ENCODE results near the gene GLB1L. TPM values are rescaled to one million over a fixed set of nuclear protein-coding genes. Genes with fewer than 3 reads are reported as not detected.
A peak's percentile ranks its signal among the peaks of the same experiment; 100 is the strongest.

The GLB1L gene
- total and polyA plus RNA-seq, 8 donors = 9.9 to 17.9 (median 16.1) TPM

DNA sequence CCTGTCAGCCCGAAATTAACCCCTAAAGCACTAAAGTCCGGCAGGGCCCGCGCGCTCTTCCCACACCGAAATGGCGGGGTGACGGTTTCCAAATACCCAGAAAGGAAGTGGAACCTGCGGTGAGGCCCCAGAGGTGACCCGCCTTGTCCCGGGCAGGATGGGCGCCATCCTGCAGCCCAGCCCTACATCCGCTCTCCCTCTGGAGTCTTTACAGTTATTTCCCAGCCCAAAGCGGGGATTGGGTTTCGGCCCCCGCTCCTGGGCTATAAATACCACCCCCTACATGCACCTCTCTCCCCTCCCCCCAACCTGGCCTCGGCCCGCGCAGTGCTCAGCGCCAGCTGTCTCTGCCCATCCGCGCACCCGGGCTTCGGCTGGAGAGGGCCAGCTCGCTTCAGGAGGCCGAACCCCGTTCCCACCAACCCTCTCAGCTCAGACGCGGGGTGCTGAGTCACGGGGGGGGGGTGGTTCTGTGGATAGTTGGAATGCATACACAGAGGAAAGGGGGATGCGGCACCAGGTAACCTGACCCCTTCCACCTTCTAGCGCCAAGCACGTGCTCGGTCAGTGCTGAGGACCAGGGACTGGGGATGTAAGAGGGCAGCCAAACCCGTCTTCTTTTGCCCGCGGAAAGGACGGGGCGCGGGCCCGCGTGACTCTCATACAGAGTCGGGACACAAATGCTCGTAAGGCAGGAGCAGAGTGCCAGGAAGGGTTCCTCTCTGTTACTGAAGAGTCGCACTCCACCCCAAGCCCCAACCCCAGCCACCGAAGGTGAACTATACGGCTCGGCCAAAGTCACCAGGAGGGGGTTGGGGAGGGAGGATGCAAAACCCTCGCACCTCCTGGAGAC, 7.9 kb upstream of the GLB1L start, which contains the start of gene TUBA4B:
Gene TUBA4B (plus strand): TSS at position 344 of the 853 bp plus-strand sequence. CDS start 165 bp downstream, at position 509.
- Histone ChIP-seq H3K27me3 (peaks cover 0 to 20% of the 10 kb centered on the region in 2 donors), H3K9me3 (no peaks in the 10 kb centered on the region), H3K4me1 (peaks cover 23 to 62% of the 10 kb centered on the region in 2 donors), H3K36me3 (peaks cover 0 to 22% of the 10 kb centered on the region in 2 donors), H3K4me3 (peak within 1 kb of the TSS; percentile 54 to 69), H3K27ac (peak within 1 kb of the TSS; percentile 79 to 97)
- DNase-seq (peak in 2 of 4 donors; percentile 52 to 88), ATAC-seq (peak; percentile 14)
- intact Hi-C loops (cut with DNase I) = no loop called here
- TF ChIP-seq, protein P1, sequence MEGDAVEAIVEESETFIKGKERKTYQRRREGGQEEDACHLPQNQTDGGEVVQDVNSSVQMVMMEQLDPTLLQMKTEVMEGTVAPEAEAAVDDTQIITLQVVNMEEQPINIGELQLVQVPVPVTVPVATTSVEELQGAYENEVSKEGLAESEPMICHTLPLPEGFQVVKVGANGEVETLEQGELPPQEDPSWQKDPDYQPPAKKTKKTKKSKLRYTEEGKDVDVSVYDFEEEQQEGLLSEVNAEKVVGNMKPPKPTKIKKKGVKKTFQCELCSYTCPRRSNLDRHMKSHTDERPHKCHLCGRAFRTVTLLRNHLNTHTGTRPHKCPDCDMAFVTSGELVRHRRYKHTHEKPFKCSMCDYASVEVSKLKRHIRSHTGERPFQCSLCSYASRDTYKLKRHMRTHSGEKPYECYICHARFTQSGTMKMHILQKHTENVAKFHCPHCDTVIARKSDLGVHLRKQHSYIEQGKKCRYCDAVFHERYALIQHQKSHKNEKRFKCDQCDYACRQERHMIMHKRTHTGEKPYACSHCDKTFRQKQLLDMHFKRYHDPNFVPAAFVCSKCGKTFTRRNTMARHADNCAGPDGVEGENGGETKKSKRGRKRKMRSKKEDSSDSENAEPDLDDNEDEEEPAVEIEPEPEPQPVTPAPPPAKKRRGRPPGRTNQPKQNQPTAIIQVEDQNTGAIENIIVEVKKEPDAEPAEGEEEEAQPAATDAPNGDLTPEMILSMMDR (IDR thresholded peaks at IDR 0.05) = no peak

DNA sequence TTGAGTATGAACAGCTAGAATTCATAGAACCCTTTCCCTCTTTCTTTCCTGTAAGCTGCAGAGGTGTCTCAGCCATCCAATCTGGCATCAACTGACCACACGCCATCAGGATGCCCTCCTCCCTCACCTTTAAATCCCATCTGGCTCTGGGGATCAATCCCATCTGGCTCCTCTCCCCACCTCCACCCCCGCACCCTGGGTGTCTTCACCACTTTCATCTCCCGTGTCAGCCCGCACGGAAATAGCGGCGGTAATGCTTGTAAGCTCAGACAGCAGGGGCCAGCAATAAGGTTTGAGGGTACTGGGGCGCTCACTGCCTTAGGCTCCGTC, 7.3 kb upstream of the GLB1L start:
- peaks cover 0 to 14% of the 10 kb centered on the region in 2 donors for H3K27me3 ChIP-seq
- no peaks in the 10 kb centered on the region for H3K9me3 ChIP-seq
- peaks cover 0 to 28% of the 10 kb centered on the region in 2 donors for H3K36me3 ChIP-seq
- TF ChIP-seq, protein P1 (IDR thresholded peaks at IDR 0.05) = no peak
- peak overlapping the region; percentile 54 to 69 for H3K4me3 ChIP-seq
- ATAC-seq (no peak), DNase-seq (no peak)
- peaks cover 23 to 68% of the 10 kb centered on the region in 2 donors for H3K4me1 ChIP-seq
- peak overlapping the region; percentile 79 to 97 for H3K27ac ChIP-seq
- intact Hi-C loops (cut with DNase I) = no loop called here

DNA sequence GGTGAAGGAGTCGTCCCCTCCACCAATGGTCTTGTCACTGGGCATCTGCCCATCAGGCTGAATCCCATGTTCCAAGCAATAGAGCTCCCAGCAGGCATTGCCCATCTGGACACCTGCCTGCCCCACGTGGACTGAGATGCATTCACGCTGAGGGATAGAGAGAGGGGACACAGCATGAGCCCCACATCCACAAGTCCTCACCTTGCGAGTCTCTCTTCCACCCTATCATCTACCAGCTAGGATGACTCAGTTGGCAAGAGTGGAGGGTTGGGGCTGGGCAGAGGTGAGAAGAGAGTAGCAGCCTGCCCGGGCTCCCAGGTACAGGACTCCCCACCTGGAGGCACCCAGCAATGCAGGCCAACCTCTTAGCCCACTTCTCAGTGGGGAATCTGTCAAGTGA, 6.8 kb upstream of the GLB1L start:
- intact Hi-C loops (cut with DNase I) = no loop called here
- H3K36me3 ChIP-seq = peaks cover 0 to 32% of the 10 kb centered on the region in 2 donors
- H3K4me3 ChIP-seq = peak overlapping the region in 1 of 2 donors; percentile 69
- peaks cover 23 to 73% of the 10 kb centered on the region in 2 donors for H3K4me1 ChIP-seq
- peak in 1 of 4 donors; percentile 36 for DNase-seq
- ATAC-seq = no peak
- peak overlapping the region in 1 of 2 donors; percentile 97 for H3K27ac ChIP-seq
- no peaks in the 10 kb centered on the region for H3K9me3 ChIP-seq
- TF ChIP-seq, protein P1 (IDR thresholded peaks at IDR 0.05) = no peak
- peaks cover 0 to 9% of the 10 kb centered on the region in 2 donors for H3K27me3 ChIP-seq

DNA sequence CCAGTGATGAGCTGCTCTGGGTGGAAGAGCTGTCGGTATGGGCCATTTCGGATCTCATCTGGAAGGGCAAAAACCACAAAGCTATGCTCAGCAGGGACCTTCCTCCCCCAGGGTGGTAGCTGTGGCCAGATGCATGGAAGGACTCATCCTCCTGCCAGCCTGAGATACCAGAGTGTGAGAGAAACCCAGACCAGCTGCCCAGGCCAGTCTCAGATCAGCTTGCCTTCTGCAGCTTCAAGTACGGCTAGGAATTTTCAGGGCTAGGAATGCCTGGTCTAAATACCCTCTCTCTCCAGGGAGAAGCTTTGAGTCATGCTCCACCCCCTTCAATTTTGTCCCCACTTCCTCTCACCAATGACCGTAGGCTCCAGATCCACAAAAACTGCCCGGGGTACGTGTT, 6.4 kb upstream of the GLB1L start:
- TF ChIP-seq, protein P1 (IDR thresholded peaks at IDR 0.05) = no peak
- intact Hi-C loops (cut with DNase I) = no loop called here
- Histone ChIP-seq H3K9me3 (no peaks in the 10 kb centered on the region), H3K4me3 (peak overlapping the region in 1 of 2 donors; percentile 69), H3K36me3 (peaks cover 0 to 36% of the 10 kb centered on the region in 2 donors), H3K27ac (peak overlapping the region in 1 of 2 donors; percentile 97), H3K4me1 (peaks cover 23 to 77% of the 10 kb centered on the region in 2 donors), H3K27me3 (peaks cover 0 to 7% of the 10 kb centered on the region in 2 donors)
- DNase-seq = no peak
- no peak for ATAC-seq

DNA sequence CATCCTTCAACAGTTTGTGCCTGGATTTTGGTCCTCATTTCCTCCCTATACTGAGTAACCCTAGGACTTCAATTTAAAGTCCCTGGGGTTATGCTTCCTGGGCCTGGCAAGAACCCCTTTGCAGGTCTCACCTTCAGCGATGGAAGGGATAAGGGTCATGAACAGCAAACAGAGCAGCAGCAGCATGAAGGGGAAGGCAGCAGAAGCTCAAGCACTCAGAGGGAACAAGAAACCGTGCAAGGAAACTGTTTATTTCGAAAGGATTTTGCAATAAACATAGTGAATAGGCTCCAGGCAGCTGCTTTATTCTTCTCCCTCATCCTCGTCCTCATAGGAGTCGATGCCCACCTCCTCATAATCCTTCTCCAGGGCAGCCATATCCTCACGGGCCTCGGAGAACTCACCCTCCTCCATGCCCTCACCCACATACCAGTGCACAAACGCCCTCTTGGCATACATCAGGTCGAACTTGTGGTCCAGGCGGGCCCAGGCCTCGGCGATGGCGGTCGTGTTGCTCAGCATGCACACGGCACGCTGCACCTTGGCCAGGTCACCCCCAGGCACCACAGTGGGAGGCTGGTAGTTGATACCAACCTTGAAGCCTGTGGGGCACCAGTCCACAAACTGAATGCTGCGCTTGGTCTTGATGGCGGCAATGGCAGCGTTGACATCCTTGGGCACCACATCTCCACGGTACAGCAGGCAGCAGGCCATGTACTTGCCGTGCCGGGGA, 5.0 kb upstream of the GLB1L start:
- H3K27ac ChIP-seq = peak overlapping the region; percentile 92 to 97

More for the DNA sequence above, 5.0 kb upstream of the GLB1L start:
- TF ChIP-seq, protein P1 (IDR thresholded peaks at IDR 0.05) = no peak
- intact Hi-C loops (cut with DNase I) = no loop called here
- Histone ChIP-seq H3K4me3 (peak overlapping the region in 1 of 2 donors; percentile 36), H3K9me3 (no peaks in the 10 kb centered on the region), H3K4me1 (peaks cover 29 to 83% of the 10 kb centered on the region in 2 donors), H3K36me3 (peaks cover 0 to 36% of the 10 kb centered on the region in 2 donors), H3K27me3 (peaks cover 0 to 7% of the 10 kb centered on the region in 2 donors)
- DNase-seq (no peak), ATAC-seq (no peak)
